ENCODE results near the gene SMNDC1. TPM values are rescaled to one million over a fixed set of nuclear protein-coding genes. Genes with fewer than 3 reads are reported as not detected.
"Not testable (repeated sequence)": the region's sequence is repeated elsewhere in the genome, so short reads cannot be mapped to it uniquely, and the experiment has no call there.

SMNDC1 gene
- total RNA-seq, 2 experiments from 2014 or later: 36.4 to 39.2 TPM

DNA sequence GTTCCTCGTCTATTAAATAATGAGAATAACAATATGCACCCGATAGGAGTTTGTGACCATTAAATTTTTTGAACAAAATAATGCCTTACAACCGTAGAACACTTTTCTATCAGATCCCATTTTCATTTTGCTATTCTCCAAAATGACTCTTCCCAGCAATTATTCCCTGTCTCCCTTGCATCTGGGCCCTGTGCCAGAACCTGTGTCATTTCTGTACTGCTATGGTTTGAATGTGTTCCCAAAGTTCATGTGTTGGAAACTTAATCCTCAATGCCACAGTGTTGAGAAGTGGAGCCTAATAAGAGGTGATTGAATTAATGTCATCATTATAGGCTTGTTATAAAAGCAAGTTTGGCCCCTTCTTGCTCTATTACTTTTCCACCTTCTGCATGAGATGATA, 33.2 kb upstream of the SMNDC1 start:
- H3K9me3 Mint-ChIP-seq: peaks cover 2% of the 10 kb centered on the region
- DNase-seq (no peak), ATAC-seq (ENCODE audit: low read depth) (no peak)
- peaks cover 38% of the 10 kb centered on the region for H3K4me1 Mint-ChIP-seq
- H3K27me3 Mint-ChIP-seq: peaks cover 11% of the 10 kb centered on the region
- H3K27ac Mint-ChIP-seq: no peak overlapping the region
- no peak overlapping the region for H3K4me3 Mint-ChIP-seq
- peaks cover 10% of the 10 kb centered on the region for H3K36me3 Mint-ChIP-seq
- POLR2A ChIA-PET: interaction anchor here (1.6 kb wide), 1 partner anchor 161 kb away, joined by 3 read pairs; no protein-coding TSS in a partner anchor

DNA sequence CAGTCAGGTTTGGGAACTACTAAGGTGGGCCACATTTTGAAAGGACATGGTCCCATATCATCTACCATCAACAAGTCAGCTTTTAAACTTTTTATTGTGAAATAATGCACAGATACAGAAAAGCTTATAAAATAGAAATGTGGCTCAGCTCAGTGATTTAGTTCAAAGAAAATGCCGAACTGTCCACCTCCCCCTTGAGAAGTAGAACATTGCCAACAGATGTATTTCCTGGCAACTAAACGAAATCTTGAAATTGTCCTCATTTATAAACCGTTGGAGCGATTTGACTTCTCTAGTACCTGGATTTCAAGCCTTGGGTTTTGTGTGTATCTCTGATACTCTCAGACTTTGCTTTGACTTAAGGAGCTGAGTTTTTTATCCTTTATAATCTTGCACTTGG, 32.7 kb upstream of the SMNDC1 start:
- POLR2A ChIA-PET: interaction anchor here (1.2 to 1.6 kb wide), 2 partner anchors 9 to 161 kb away, joined by 3 to 4 read pairs; no protein-coding TSS in a partner anchor
- H3K36me3 Mint-ChIP-seq: peaks cover 13% of the 10 kb centered on the region
- no peak overlapping the region for H3K4me3 Mint-ChIP-seq
- no peak overlapping the region for H3K27ac Mint-ChIP-seq
- no peak for ATAC-seq (ENCODE audit: low read depth)
- peaks cover 5% of the 10 kb centered on the region for H3K9me3 Mint-ChIP-seq
- H3K27me3 Mint-ChIP-seq: peaks cover 6% of the 10 kb centered on the region
- H3K4me1 Mint-ChIP-seq: peaks cover 38% of the 10 kb centered on the region
- no peak for DNase-seq

DNA sequence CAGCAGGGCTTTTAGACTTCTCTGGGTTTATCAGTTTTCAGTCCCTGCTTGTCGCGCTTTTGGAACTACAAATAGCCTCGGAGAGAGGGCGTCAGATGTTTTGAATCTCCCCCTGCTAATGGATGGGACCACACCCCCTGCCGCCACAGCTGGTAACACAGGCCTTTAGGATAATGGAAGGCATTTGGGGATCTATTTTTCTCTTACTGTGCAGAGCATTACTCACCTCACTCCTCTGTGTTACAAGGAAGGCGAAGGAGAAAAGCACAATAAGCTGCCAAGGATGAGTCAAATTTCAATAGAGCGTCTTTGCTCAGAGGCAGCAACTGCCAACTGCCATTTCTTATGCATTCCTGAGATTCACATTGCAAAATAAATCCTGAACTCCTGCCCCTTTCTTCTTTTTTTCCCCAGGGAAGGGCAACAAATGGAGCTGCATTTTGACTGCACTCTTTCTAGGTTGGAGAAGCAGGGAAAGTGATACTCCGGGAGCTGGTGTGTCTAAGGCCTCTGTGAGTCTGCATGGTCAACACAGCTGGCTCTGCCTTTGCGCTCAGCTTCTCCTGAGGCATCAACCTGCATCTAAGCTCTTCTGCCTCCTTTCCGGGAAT, 31.5 kb upstream of the SMNDC1 start:
- Mint-ChIP-seq H3K36me3 (peaks cover 15% of the 10 kb centered on the region), H3K27me3 (peaks cover 2% of the 10 kb centered on the region), H3K4me1 (peaks cover 35% of the 10 kb centered on the region), H3K27ac (peak overlapping the region; percentile 82), H3K9me3 (peaks cover 7% of the 10 kb centered on the region), H3K4me3 (peak overlapping the region; percentile 74)
- DNase-seq: no peak
- POLR2A ChIA-PET: interaction anchor here (0.9 to 2.0 kb wide), 4 partner anchors 10 to 167 kb away, joined by 3 to 10 read pairs (median 4); no protein-coding TSS in a partner anchor
- no peak for ATAC-seq (ENCODE audit: low read depth)

DNA sequence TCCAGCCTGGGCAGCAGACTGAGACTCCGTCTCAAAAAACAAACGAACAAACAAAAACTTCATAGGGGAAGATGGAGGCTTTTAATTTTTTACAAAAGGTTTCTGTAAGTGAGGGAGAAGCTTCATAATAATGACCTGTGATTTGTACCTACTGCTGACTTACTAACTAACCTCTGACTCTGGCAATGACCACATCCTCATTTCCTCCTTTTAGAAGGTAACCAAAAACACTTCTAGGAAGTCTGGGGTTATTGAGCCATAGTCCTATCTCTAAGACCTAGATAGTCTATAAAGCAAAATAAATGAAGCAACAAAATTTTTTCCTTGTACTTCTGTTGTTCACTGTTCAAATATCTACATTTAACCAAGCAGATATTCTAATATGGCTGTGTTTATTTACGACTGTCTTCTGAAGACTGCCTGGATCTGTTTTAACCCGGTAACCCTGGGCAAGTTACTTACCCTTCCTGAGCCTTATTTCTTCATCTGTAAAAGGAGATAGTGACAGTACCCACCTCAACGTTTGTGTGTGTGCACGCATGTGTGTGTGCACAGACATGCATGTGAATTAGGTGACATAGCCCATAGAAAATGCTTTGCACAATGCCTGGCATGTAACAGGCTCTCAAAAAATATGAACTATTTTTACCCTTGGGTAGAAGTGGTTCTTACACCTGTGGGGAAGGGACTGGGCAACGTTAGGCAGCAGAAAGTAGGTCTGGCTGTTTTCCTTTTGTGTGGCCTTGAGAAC, 30.8 kb upstream of the SMNDC1 start:
- Mint-ChIP-seq H3K27me3 (peaks cover 2% of the 10 kb centered on the region), H3K4me3 (peak overlapping the region; percentile 74), H3K36me3 (peaks cover 19% of the 10 kb centered on the region), H3K9me3 (peaks cover 12% of the 10 kb centered on the region), H3K4me1 (peaks cover 35% of the 10 kb centered on the region), H3K27ac (peak overlapping the region; percentile 82)
- POLR2A ChIA-PET: interaction anchor here (1.0 to 2.0 kb wide), 4 partner anchors 19 to 168 kb away, joined by 3 to 10 read pairs (median 4); no protein-coding TSS in a partner anchor
- DNase-seq (no peak), ATAC-seq (ENCODE audit: low read depth) (peak; percentile 85)

DNA sequence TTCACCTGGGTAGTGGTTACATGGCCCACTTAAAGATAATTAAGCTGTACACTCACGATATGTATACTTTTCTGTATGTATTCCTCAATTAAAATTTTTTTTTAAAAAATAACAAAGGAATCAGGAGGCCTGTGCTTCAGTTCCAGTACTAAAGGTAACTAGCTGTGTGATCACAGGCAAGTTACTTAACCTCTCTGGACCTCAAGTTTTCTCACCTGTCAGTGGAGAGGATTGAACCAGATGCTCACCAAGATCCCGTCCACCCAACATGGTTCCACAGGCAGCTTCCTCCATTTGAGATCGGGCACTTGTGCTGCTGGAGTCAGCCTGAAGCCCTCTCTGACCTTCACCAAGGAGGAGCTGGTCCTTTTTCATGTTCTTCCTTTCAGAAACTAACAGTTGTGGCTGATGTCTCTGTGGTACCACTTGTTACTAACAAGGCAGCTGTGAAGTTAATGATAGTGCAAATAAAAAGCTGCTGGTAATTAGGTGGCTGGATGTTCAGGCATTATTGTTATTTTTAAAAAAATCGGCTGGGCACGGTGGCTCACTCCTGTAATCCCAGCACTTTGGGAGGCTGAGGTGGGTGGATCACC, 29.4 kb upstream of the SMNDC1 start:
- H3K9me3 Mint-ChIP-seq: peaks cover 16% of the 10 kb centered on the region
- H3K4me3 Mint-ChIP-seq: no peak overlapping the region
- H3K27me3 Mint-ChIP-seq: peaks cover 2% of the 10 kb centered on the region
- DNase-seq (no peak), ATAC-seq (ENCODE audit: low read depth) (no peak)
- peaks cover 23% of the 10 kb centered on the region for H3K36me3 Mint-ChIP-seq
- H3K4me1 Mint-ChIP-seq: peaks cover 34% of the 10 kb centered on the region
- H3K27ac Mint-ChIP-seq: peak overlapping the region; percentile 77
- POLR2A ChIA-PET: interaction anchor here (1.0 to 2.0 kb wide), 5 partner anchors 20 to 171 kb away, joined by 3 to 10 read pairs (median 5); no protein-coding TSS in a partner anchor

DNA sequence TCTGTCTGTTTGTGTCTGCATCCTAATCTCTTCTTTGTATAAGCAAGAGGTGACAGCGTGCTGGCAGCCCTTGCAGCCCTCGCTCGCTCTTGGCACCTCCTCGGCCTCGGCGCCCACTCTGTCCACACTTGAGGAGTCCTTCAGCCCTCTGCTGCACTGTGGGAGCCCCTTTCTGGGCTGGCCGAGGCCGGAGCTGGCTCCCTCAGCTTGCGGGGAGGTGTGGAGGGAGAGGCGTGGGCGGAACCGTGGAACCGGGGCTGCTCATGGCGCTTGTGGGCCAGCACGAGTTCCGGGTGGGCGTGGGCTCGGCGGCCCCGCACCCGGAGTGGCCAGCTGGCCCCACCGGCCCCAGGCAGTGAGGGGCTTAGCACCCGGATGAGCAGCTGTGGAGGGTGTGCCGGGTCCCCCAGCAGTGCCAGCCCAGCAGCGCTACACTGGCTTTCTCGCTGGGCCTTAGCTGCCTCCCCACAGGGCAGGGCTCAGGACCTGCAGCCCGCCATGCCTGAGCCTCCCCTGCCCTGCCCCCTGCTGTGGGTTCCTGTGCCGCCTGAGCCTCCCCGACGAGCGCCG, 26.6 kb upstream of the SMNDC1 start:
- not testable (repeated sequence) for ATAC-seq (ENCODE audit: low read depth)
- Mint-ChIP-seq H3K4me1 (peaks cover 23% of the 10 kb centered on the region), H3K27me3 (peaks cover 11% of the 10 kb centered on the region)

DNA sequence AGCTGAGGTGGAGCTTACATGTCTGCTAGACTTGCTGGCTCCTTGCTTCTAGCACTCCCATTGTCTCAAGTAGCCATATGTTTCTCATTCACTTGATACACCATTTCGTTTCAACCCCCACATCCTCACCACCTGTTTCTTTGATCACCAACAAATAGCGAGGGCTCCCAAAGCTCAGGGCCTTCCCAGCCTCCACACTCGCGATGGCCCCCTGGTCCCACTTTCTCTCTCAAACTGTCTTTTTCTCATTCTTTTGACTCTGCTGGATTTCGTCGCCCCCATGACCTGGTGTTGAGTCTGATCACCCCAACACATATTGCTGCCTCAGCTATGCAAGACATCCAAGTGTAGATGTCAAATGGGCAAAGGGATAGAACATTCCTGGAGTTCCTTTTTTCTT, 26.0 kb upstream of the SMNDC1 start:
- no peak for DNase-seq
- H3K27me3 Mint-ChIP-seq: peaks cover 14% of the 10 kb centered on the region
- peaks cover 21% of the 10 kb centered on the region for H3K9me3 Mint-ChIP-seq
- H3K4me1 Mint-ChIP-seq: peaks cover 16% of the 10 kb centered on the region
- ATAC-seq (ENCODE audit: low read depth): no peak
- no peak overlapping the region for H3K4me3 Mint-ChIP-seq
- POLR2A ChIA-PET: interaction anchor here (1.0 kb wide), 1 partner anchor 15 kb away, joined by 3 read pairs; no protein-coding TSS in a partner anchor
- no peak overlapping the region for H3K27ac Mint-ChIP-seq
- peaks cover 20% of the 10 kb centered on the region for H3K36me3 Mint-ChIP-seq

More for the DNA sequence above, 26.6 kb upstream of the SMNDC1 start:
- peaks cover 21% of the 10 kb centered on the region for H3K9me3 Mint-ChIP-seq
- DNase-seq, H3K27ac Mint-ChIP-seq, H3K4me3 Mint-ChIP-seq: not testable (repeated sequence)
- peaks cover 20% of the 10 kb centered on the region for H3K36me3 Mint-ChIP-seq
- POLR2A ChIA-PET: interaction anchor here (0.8 to 1.0 kb wide), 2 partner anchors 14 to 167 kb away, joined by 3 read pairs; no protein-coding TSS in a partner anchor

DNA sequence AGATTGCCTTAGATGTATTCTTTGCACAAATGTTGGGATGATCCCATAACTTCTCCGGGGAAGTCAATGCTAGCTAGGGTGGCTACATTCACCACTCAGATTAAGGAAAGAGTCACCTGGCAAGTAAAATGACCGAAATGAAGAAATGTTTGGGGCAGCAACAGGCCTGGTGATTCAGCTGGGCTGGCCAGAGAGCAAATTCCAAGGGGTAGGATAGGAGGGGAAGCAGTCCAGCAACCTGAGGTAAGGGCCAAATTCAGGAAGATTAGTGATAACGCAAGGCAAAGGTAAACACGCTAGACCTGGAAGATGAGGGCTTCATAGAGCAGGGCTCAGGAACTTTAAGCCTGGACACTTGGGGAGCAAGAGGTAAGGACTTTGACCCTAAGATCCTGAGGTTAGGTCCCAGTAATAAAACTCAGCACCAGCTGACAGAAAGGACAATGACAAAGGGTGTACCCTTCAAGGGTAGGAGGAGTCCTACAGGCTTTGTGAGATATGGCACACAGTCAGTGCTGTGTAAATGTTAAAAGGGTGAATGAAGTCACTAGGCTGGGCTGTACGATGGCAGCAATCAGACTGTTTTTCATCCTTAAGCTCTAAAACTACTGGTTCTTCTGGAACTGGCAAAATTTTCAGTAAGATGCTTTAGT, 22.7 kb upstream of the SMNDC1 start:
- no peak for ATAC-seq (ENCODE audit: low read depth)
- Mint-ChIP-seq H3K27me3 (peaks cover 36% of the 10 kb centered on the region), H3K4me3 (no peak overlapping the region), H3K4me1 (peaks cover 7% of the 10 kb centered on the region), H3K9me3 (peaks cover 21% of the 10 kb centered on the region), H3K27ac (no peak overlapping the region), H3K36me3 (peaks cover 12% of the 10 kb centered on the region)
- no peak for DNase-seq
- POLR2A ChIA-PET: no interaction called here

DNA sequence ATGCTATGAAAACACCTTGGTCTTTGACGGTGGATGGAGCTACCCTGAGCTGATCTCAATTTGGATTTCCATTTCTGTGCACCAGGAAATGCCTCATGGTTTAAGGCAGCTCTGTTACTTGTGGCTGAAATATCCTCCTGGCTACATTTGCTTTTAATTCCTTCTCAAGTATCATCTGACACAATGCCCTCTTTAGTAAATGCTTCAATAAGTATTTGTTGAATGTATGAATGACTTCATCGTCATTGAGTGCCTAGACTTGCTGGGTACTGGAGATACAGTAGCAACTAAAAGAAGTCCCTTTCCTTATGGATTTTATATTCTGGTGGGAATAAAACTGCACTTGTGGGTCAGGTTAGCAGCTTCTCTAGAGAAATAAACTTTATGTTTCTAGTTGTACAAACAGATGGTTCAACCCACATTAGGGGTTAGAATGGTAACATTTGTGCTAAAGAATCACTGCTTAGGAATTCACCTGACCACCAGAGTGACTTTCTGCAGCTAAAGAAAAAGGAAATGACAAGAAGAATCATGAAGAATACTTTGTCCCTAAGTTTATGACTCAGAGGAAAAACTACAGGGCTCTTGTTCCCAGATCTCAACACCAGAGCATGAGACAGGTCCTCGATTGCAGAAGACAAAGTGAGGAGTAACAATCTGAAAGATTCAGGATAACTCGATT, 21.8 kb upstream of the SMNDC1 start:
- peaks cover 23% of the 10 kb centered on the region for H3K9me3 Mint-ChIP-seq
- no peak overlapping the region for H3K4me3 Mint-ChIP-seq
- H3K4me1 Mint-ChIP-seq: peaks cover 7% of the 10 kb centered on the region
- H3K27me3 Mint-ChIP-seq: peaks cover 40% of the 10 kb centered on the region
- H3K36me3 Mint-ChIP-seq: peaks cover 10% of the 10 kb centered on the region
- no peak for ATAC-seq (ENCODE audit: low read depth)
- POLR2A ChIA-PET: no interaction called here
- no peak for DNase-seq
- no peak overlapping the region for H3K27ac Mint-ChIP-seq

DNA sequence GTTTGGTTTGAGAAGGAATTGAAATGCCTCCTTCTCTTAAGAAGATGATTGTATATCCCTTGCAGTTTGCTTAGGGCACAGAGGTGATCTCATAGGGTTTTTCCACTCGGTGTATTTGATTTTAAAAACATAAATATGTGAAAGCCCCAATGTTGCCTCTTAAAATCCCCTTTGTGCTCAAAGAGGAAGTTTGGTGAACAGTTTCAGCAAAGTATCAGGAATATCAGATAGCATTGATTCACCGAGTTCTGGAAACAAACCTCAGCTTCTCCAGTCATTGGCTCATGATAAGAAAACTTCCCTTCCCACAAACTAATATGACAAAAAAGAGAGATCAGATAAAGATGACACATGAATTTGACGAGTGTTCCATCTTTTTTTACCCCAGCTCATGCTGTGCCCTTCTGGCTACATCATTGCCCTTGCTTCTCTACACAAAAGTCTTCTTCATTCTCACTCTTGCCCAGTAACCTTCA, 20.1 kb upstream of the SMNDC1 start:
- Mint-ChIP-seq H3K36me3 (peaks cover 3% of the 10 kb centered on the region), H3K27ac (no peak overlapping the region), H3K27me3 (peaks cover 42% of the 10 kb centered on the region), H3K4me1 (peaks cover 7% of the 10 kb centered on the region), H3K9me3 (peaks cover 14% of the 10 kb centered on the region), H3K4me3 (no peak overlapping the region)
- DNase-seq (no peak), ATAC-seq (ENCODE audit: low read depth) (no peak)
- POLR2A ChIA-PET: interaction anchor here (0.7 kb wide), 1 partner anchor 19 kb away, joined by 4 read pairs; no protein-coding TSS in a partner anchor

DNA sequence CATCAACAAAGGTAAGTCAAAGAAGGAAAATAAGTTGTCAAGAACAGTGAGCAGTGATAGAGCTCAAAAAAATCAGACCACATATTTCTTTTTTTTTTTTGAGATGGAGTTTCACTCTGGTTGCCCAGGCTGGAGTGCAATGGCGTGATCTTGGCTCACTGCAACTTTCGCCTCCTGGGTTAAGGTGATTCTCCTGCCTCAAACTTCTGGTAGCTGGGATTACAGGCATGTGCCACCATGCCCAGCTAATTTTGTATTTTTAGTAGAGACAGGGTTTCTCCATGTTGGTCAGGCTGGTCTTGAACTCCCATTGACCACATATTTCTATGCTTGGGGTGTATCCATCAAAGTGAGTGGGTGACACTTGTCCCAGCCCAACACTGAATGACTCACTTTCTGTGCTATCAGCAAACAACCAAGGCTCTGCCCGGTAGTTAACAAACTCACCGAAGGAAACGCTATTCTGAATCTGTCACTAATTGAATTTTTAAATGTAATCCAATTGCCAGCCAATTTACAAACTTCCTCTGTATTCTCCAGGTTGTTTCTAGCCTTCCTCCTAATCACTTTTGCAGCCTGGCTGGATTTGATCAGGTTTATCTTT, 19.6 kb upstream of the SMNDC1 start:
- POLR2A ChIA-PET: interaction anchor here (0.7 kb wide), 1 partner anchor 19 kb away, joined by 4 read pairs; no protein-coding TSS in a partner anchor

DNA sequence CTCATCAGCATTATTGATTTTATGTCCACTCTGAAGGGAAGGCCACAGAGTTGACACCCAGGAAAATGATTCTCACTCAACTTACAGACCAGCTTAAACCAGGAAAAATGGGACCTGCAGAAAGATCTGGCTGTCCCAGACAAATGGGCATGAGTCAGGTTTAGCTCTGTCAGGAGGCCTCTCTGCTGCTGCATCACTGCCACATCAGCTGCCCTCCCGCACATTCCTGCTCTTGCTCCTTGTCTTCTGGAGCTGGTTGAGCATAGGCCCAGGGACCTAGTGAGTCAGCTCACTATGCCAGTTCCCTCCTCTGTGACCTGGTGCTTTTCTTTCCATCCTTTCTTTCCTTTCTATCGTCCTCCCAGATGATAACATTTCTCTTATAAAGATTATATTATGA, 18.8 kb upstream of the SMNDC1 start:
- POLR2A ChIA-PET: no interaction called here
- H3K27ac Mint-ChIP-seq: no peak overlapping the region

More for the DNA sequence above, 19.6 kb upstream of the SMNDC1 start:
- Mint-ChIP-seq H3K4me1 (peaks cover 7% of the 10 kb centered on the region), H3K9me3 (peaks cover 18% of the 10 kb centered on the region), H3K36me3 (peaks cover 6% of the 10 kb centered on the region), H3K4me3 (no peak overlapping the region), H3K27ac (no peak overlapping the region), H3K27me3 (peaks cover 43% of the 10 kb centered on the region)
- no peak for DNase-seq
- ATAC-seq (ENCODE audit: low read depth): no peak

More for the DNA sequence above, 18.8 kb upstream of the SMNDC1 start:
- Mint-ChIP-seq H3K36me3 (peaks cover 6% of the 10 kb centered on the region), H3K27me3 (peaks cover 43% of the 10 kb centered on the region), H3K4me3 (no peak overlapping the region), H3K9me3 (peaks cover 15% of the 10 kb centered on the region), H3K4me1 (peaks cover 8% of the 10 kb centered on the region)
- ATAC-seq (ENCODE audit: low read depth) (no peak), DNase-seq (no peak)
